BE2C (cell line): ENCODE data around the gene ARHGAP21.

Source experiments
- DNase-seq: peaks from one replicate; pipeline ENCODE4 v3.0.0-alpha.2; 2020
- H3K27me3 ChIP-seq: fragments of 250-450 bp; sonication (Bioruptor Pico); 2 replicates; pipeline ENCODE4 v1.5.1; 2020; ENCODE audit warnings: mild to moderate bottlenecking
- H3K36me3 ChIP-seq: fragments of 250-450 bp; sonication (Bioruptor Pico); 2 replicates; pipeline ENCODE4 v1.5.1; 2020; ENCODE audit warnings: mild to moderate bottlenecking
- H3K4me1 ChIP-seq: fragments of 250-450 bp; sonication (Bioruptor Pico); 2 replicates; pipeline ENCODE4 v1.5.1; 2020
- H3K4me3 ChIP-seq: 2 replicates; pipeline ENCODE4 v1.5.1; 2011; ENCODE audit warnings: low read depth, low read length
- H3K9me3 ChIP-seq: fragments of 250-450 bp; sonication (Bioruptor Pico); 2 replicates; pipeline ENCODE4 v1.5.1; 2020
- CTCF ChIP-seq: IDR thresholded peaks from 2 replicates; pipeline ENCODE4 v1.5.1; 2012; ENCODE audit warnings: mild to moderate bottlenecking, low read depth, low read length

ARHGAP21 gene

GRCh38 chr10:24698270-24698669 lies 25.4 kb downstream of the ARHGAP21 start:
- H3K9me3 ChIP-seq: no peaks in the 10 kb centered on the region
- no peak overlapping the region for H3K4me3 ChIP-seq
- no peaks in the 10 kb centered on the region for H3K36me3 ChIP-seq
- H3K27me3 ChIP-seq: no peaks in the 10 kb centered on the region
- no peak for TF ChIP-seq CTCF
- H3K4me1 ChIP-seq: no peaks in the 10 kb centered on the region
- no peak for DNase-seq

GRCh38 chr10:24697080-24697479 lies 26.6 kb downstream of the ARHGAP21 start:
- H3K36me3 ChIP-seq: no peaks in the 10 kb centered on the region
- no peaks in the 10 kb centered on the region for H3K4me1 ChIP-seq
- no peaks in the 10 kb centered on the region for H3K9me3 ChIP-seq
- DNase-seq: no peak
- no peak for TF ChIP-seq CTCF
- no peaks in the 10 kb centered on the region for H3K27me3 ChIP-seq
- H3K4me3 ChIP-seq: no peak overlapping the region

GRCh38 chr10:24695452-24695851 lies 28.2 kb downstream of the ARHGAP21 start:
- no peaks in the 10 kb centered on the region for H3K36me3 ChIP-seq
- TF ChIP-seq CTCF: no peak
- no peak overlapping the region for H3K4me3 ChIP-seq
- H3K9me3 ChIP-seq: no peaks in the 10 kb centered on the region
- DNase-seq: no peak
- no peaks in the 10 kb centered on the region for H3K4me1 ChIP-seq
- H3K27me3 ChIP-seq: no peaks in the 10 kb centered on the region

GRCh38 chr10:24694086-24694485 lies 29.6 kb downstream of the ARHGAP21 start:
- Histone ChIP-seq H3K4me3 (no peak overlapping the region), H3K9me3 (no peaks in the 10 kb centered on the region), H3K27me3 (no peaks in the 10 kb centered on the region), H3K4me1 (no peaks in the 10 kb centered on the region), H3K36me3 (no peaks in the 10 kb centered on the region)
- no peak for TF ChIP-seq CTCF
- DNase-seq: no peak

- Histone ChIP-seq H3K9me3 (no peaks in the 10 kb centered on the region), H3K27me3 (no peaks in the 10 kb centered on the region), H3K4me3 (no peak overlapping the region), H3K4me1 (no peaks in the 10 kb centered on the region), H3K36me3 (no peaks in the 10 kb centered on the region)
- TF ChIP-seq CTCF: no peak
- DNase-seq: no peak
These were observed 32.6 kb downstream of the ARHGAP21 start for GRCh38 chr10:24690961-24691512.

- no peaks in the 10 kb centered on the region for H3K27me3 ChIP-seq
- H3K36me3 ChIP-seq: no peaks in the 10 kb centered on the region
- TF ChIP-seq CTCF: no peak
- no peaks in the 10 kb centered on the region for H3K4me1 ChIP-seq
- no peak for DNase-seq
- H3K9me3 ChIP-seq: no peaks in the 10 kb centered on the region
- no peak overlapping the region for H3K4me3 ChIP-seq
These were observed 37.6 kb downstream of the ARHGAP21 start for GRCh38 chr10:24685958-24686540.
